HS-27A (cell line): ENCODE data around the gene USP8.
"Not testable (repeated sequence)": the region's sequence is repeated elsewhere in the genome, so short reads cannot be mapped to it uniquely, and the experiment has no call there.

Source experiments
- DNase-seq: peaks from one replicate; pipeline ENCODE4 v3.0.0-alpha.2; 2012; ENCODE audit warnings: low read depth, missing footprints

Gene USP8

GRCh38 chr15:50440932-50441331 lies 16.7 kb downstream of the USP8 start:
- DNase-seq = no peak

GRCh38 chr15:50452927-50453326 lies 28.7 kb downstream of the USP8 start:
- no peak for DNase-seq

- no peak for DNase-seq
Observed at GRCh38 chr15:50458348-50459112, 34.3 kb downstream of the USP8 start.

- DNase-seq = no peak
Observed at GRCh38 chr15:50463423-50464358, 39.5 kb downstream of the USP8 start.

GRCh38 chr15:50471072-50471471 lies 46.9 kb downstream of the USP8 start:
- no peak for DNase-seq

- DNase-seq = no peak
Observed at GRCh38 chr15:50476143-50476542, 51.9 kb downstream of the USP8 start.

- no peak for DNase-seq
Observed at GRCh38 chr15:50484781-50485180, 60.6 kb downstream of the USP8 start.

- no peak for DNase-seq
Observed at GRCh38 chr15:50485389-50485788, 61.2 kb downstream of the USP8 start.

- DNase-seq = no peak
Observed at GRCh38 chr15:50487287-50487686, 63.1 kb downstream of the USP8 start.

- DNase-seq = no peak
Observed at GRCh38 chr15:50493625-50494024, 69.4 kb downstream of the USP8 start.

GRCh38 chr15:50494547-50494946 lies 70.3 kb downstream of the USP8 start:
- DNase-seq = not testable (repeated sequence)

GRCh38 chr15:50496692-50497091 lies 72.5 kb downstream of the USP8 start:
- no peak for DNase-seq

GRCh38 chr15:50500352-50500751 lies 76.1 kb downstream of the USP8 start:
- DNase-seq = no peak

- no peak for DNase-seq
Observed at GRCh38 chr15:50501815-50502214, 77.6 kb downstream of the USP8 start.

- DNase-seq = no peak
Observed at GRCh38 chr15:50503144-50503543, 78.9 kb downstream of the USP8 start.

GRCh38 chr15:50505656-50506055 lies 81.5 kb downstream of the USP8 start:
- not testable (repeated sequence) for DNase-seq

- no peak for DNase-seq
Observed at GRCh38 chr15:50506121-50506520, 81.9 kb downstream of the USP8 start.

- no peak for DNase-seq
Observed at GRCh38 chr15:50513001-50513400, 88.8 kb downstream of the USP8 start.

- DNase-seq = no peak
Observed at GRCh38 chr15:50519740-50520425, 95.7 kb downstream of the USP8 start.

- DNase-seq = no peak
Observed at GRCh38 chr15:50523851-50524251, 99.6 kb downstream of the USP8 start.

- DNase-seq = no peak
Observed at GRCh38 chr15:50531163-50531562, 107.0 kb downstream of the USP8 start.

- no peak for DNase-seq
Observed at GRCh38 chr15:50531766-50532165, 107.6 kb downstream of the USP8 start.

- no peak for DNase-seq
Observed at GRCh38 chr15:50542887-50543210, 118.6 kb downstream of the USP8 start.
